ENCODE results near the gene ILDR1. TPM values are rescaled to one million over a fixed set of nuclear protein-coding genes. Genes with fewer than 3 reads are reported as not detected.

Gene ILDR1
- total and polyA plus RNA-seq, 2 of the 4 experiments (the other 2 are of a cell fraction) = not detected

- Histone ChIP-seq H3K4me2 (ENCODE audit: low read depth, low read length) (no peak overlapping the region), H3K9ac (ENCODE audit: low read depth, low read length) (no peak overlapping the region), H2AK5ac (ENCODE audit: low read depth, low read length) (no peak overlapping the region), H3K36me3 (ENCODE audit: control insufficient read depth, insufficient read depth, low read length) (no peaks in the 10 kb centered on the region), H3K14ac (replicated peaks; ENCODE audit: low read depth, low read length) (no peak overlapping the region), H3K27ac (ENCODE audit: insufficient read depth, low read length) (no peak overlapping the region), H3K4me3 (ENCODE audit: insufficient read depth, low read depth, low read length) (no peak overlapping the region), H3K79me1 (ENCODE audit: low read depth in 1 of 2, low read length in 2 of 2) (no peaks in the 10 kb centered on the region), H3K4me1 (ENCODE audit: control insufficient read depth, insufficient read depth, low read length) (no peaks in the 10 kb centered on the region), H2BK20ac (ENCODE audit: low read depth, low read length) (no peak overlapping the region), H3K4ac (ENCODE audit: low read depth, low read length) (no peak overlapping the region), H4K91ac (ENCODE audit: insufficient read depth, low read depth, low read length) (no peak overlapping the region), H3K18ac (ENCODE audit: low read depth, low read length) (no peak overlapping the region), H3K27me3 (ENCODE audit: control insufficient read depth, insufficient read depth, low read length) (no peaks in the 10 kb centered on the region), H4K20me1 (ENCODE audit: insufficient read depth, low read length) (no peaks in the 10 kb centered on the region), H2BK120ac (ENCODE audit: low read depth, low read length) (no peak overlapping the region), H2BK15ac (ENCODE audit: low read depth, low read length) (no peak overlapping the region), H2BK5ac (ENCODE audit: low read depth, low read length, poor library complexity, severe bottlenecking) (no peak overlapping the region), H3K9me3 (ENCODE audit: control insufficient read depth, insufficient read depth, low read length) (no peaks in the 10 kb centered on the region), H3K9me1 (ENCODE audit: insufficient read depth, low read length) (no peaks in the 10 kb centered on the region), H4K8ac (ENCODE audit: low read depth in 2 of 2, low read length in 2 of 2) (no peak overlapping the region), H2AK9ac (replicated peaks; ENCODE audit: low read depth, low read length, poor library complexity) (no peak overlapping the region), H3K23ac (ENCODE audit: low read depth, low read length) (no peak overlapping the region), H4K5ac (ENCODE audit: low read depth, low read length) (no peak overlapping the region), H2AFZ (replicated peaks; ENCODE audit: low read length, poor library complexity) (no peak overlapping the region), H3K56ac (ENCODE audit: extremely low read depth, insufficient read depth, low read length) (no peak overlapping the region)
- DNase-seq = no peak
- POLR2A ChIA-PET (ENCODE audit: unreplicated experiment) = no interaction called here
- in situ Hi-C loops (cut with MboI; ENCODE audit: low sequenced_read_pairs) = no loop called here
- CTCF ChIA-PET = interaction anchor here (1.4 kb wide), 1 partner anchor 9 kb away, joined by 3 read pairs; the partner anchor contains the start of gene CD86
- intact Hi-C loops (cut with micrococcal nuclease) = no loop called here
- TF ChIP-seq RCOR1 (IDR thresholded peaks at IDR 0.05; ENCODE audit: insufficient replicate concordance, low read length) = no peak
- TF ChIP-seq POLR2A (IDR thresholded peaks at IDR 0.05; ENCODE audit: low read depth, low read length) = no peak
- TF ChIP-seq MAFK (IDR thresholded peaks at IDR 0.05; ENCODE audit: low read depth, low read length) = no peak
- TF ChIP-seq CHD1 (IDR thresholded peaks at IDR 0.05; ENCODE audit: low read depth, low read length) = no peak
- no peak for TF ChIP-seq MAZ (IDR thresholded peaks at IDR 0.05; ENCODE audit: borderline replicate concordance, low read depth, low read length)
- no peak for TF ChIP-seq USF2 (IDR thresholded peaks at IDR 0.05; ENCODE audit: low read depth, low read length)
- TF ChIP-seq CEBPB (IDR thresholded peaks at IDR 0.05; ENCODE audit: low read depth, low read length) = no peak
- TF ChIP-seq RFX5 (IDR thresholded peaks at IDR 0.05; ENCODE audit: low read depth, low read length) = no peak
- TF ChIP-seq RAD21 (IDR thresholded peaks at IDR 0.05; ENCODE audit: low read length) = no peak
- TF ChIP-seq CTCF (conservative IDR thresholded peaks at IDR 0.05; ENCODE audit: low read depth, low read length) = no peak
- no peak for TF ChIP-seq MXI1 (IDR thresholded peaks at IDR 0.05; ENCODE audit: borderline replicate concordance, low read depth, low read length)
- no peak for TF ChIP-seq NFE2L2 (IDR thresholded peaks at IDR 0.05; ENCODE audit: low read depth, low read length)
- no peak for TF ChIP-seq ELK1 (IDR thresholded peaks at IDR 0.05; ENCODE audit: borderline replicate concordance, low read depth, low read length)
- TF ChIP-seq BHLHE40 (IDR thresholded peaks at IDR 0.05; ENCODE audit: low read depth, low read length) = no peak
- no TSS peak for BruUV-seq (replicated peaks)
- dilution Hi-C loops (cut with HindIII; ENCODE audit: low sequenced_read_pairs, unreplicated experiment) = no loop called here
- no CpG with 5 or more reads among the region's 1 CpG for WGBS, 2 experiments (ENCODE audit: extremely low coverage in 2 of 2, insufficient read length in 1 of 2)
- no peak for ATAC-seq (ENCODE audit: low read depth)
These were observed 41.9 kb upstream of the ILDR1 start for GRCh38 chr3:122063908-122064307.
